ENCODE measurements around the gene CRIM1.

Gene CRIM1

DNA sequence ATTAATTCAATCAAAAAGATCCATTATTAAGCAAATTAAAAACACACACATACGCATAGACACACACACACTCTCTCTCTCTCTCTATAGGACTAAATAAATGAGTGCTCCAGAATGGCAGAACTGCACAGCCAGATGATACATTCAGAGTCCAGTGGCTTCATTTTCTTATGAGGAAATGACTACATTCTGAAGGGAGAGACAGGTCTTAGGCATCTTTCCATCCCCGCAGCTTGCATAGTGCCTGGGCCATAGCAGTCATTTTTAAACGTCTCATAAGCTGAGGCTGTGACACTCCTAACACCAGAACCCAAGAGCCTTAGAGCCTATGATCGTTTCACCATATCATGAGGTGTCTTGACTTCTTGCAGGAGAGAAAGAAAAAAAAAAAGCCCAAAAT lies 211.3 kb downstream of the CRIM1 start:
- Histone ChIP-seq H4K8ac (ENCODE audit: low read depth, low read length) (no peak overlapping the region), H3K4me2 (ENCODE audit: insufficient read depth, low read length, poor library complexity, severe bottlenecking) (no peak overlapping the region), H3K27me3 (ENCODE audit: control insufficient read depth in 3 of 3, insufficient read depth in 3 of 3, low read depth in 1 of 3, low read length in 3 of 3) (no peaks in the 10 kb centered on the region), H3K18ac (ENCODE audit: low read length) (no peak overlapping the region), H3K79me1 (ENCODE audit: low read depth, low read length) (peaks cover 1% of the 10 kb centered on the region), H4K91ac (ENCODE audit: low read depth, low read length, poor library complexity) (no peak overlapping the region), H2BK12ac (ENCODE audit: low read length) (no peak overlapping the region), H3K4me3 (ENCODE audit: low read length in 2 of 2) (no peak overlapping the region), H3K27ac (replicated peaks; ENCODE audit: low read length) (no peak overlapping the region), H3K9me3 (replicated peaks in 1 of 2; ENCODE audit: control insufficient read depth in 2 of 2, insufficient read depth in 1 of 2, low read depth in 1 of 2, low read length in 2 of 2) (no peaks in the 10 kb centered on the region), H2AK5ac (ENCODE audit: low read depth, low read length) (no peak overlapping the region), H3K4me1 (ENCODE audit: control insufficient read depth in 2 of 2, insufficient read depth in 1 of 2, low read depth in 1 of 2, low read length in 2 of 2) (peaks cover 0 to 2% of the 10 kb centered on the region in 2 donors), H2BK120ac (ENCODE audit: low read depth, low read length) (no peak overlapping the region), H2BK5ac (ENCODE audit: low read length) (no peak overlapping the region), H2AFZ (ENCODE audit: low read length) (no peak overlapping the region), H3K23ac (ENCODE audit: low read depth, low read length, poor library complexity) (no peak overlapping the region), H2BK15ac (ENCODE audit: low read length) (no peak overlapping the region), H3K36me3 (replicated peaks in 1 of 2; ENCODE audit: control insufficient read depth in 2 of 2, insufficient read depth in 2 of 2, low read length in 2 of 2) (peaks cover 4 to 54% of the 10 kb centered on the region in 2 donors), H3K4ac (ENCODE audit: low read length) (no peak overlapping the region), H3K9ac (ENCODE audit: low read depth, low read length, poor library complexity) (no peak overlapping the region), H3K14ac (ENCODE audit: low read length) (no peak overlapping the region)
- WGBS, 2 donors (ENCODE audit: extremely low coverage in 2 of 2, insufficient read length in 2 of 2, insufficient replicate concordance in 1 of 2): no CpG with 5 or more reads among the region's 4 CpGs
- no peak for DNase-seq (ENCODE audit: low spot score)

GRCh38 chr2:36567711-36568408 lies 212.3 kb downstream of the CRIM1 start:
- Histone ChIP-seq H2AK5ac (ENCODE audit: low read depth, low read length) (no peak overlapping the region), H3K36me3 (replicated peaks in 1 of 2; ENCODE audit: control insufficient read depth in 2 of 2, insufficient read depth in 2 of 2, low read length in 2 of 2) (peaks cover 4 to 55% of the 10 kb centered on the region in 2 donors), H3K4me2 (ENCODE audit: insufficient read depth, low read length, poor library complexity, severe bottlenecking) (no peak overlapping the region), H2BK15ac (ENCODE audit: low read length) (no peak overlapping the region), H3K9me3 (replicated peaks in 1 of 2; ENCODE audit: control insufficient read depth in 2 of 2, insufficient read depth in 1 of 2, low read depth in 1 of 2, low read length in 2 of 2) (no peaks in the 10 kb centered on the region), H2BK12ac (ENCODE audit: low read length) (no peak overlapping the region), H4K8ac (ENCODE audit: low read depth, low read length) (no peak overlapping the region), H3K18ac (ENCODE audit: low read length) (no peak overlapping the region), H3K14ac (ENCODE audit: low read length) (no peak overlapping the region), H3K9ac (ENCODE audit: low read depth, low read length, poor library complexity) (no peak overlapping the region), H3K4ac (ENCODE audit: low read length) (no peak overlapping the region), H2AFZ (ENCODE audit: low read length) (no peak overlapping the region), H2BK5ac (ENCODE audit: low read length) (no peak overlapping the region), H3K23ac (ENCODE audit: low read depth, low read length, poor library complexity) (no peak overlapping the region), H3K27ac (replicated peaks; ENCODE audit: low read length) (no peak overlapping the region), H3K4me1 (ENCODE audit: control insufficient read depth in 2 of 2, insufficient read depth in 1 of 2, low read depth in 1 of 2, low read length in 2 of 2) (peaks cover 3 to 6% of the 10 kb centered on the region in 2 donors), H3K4me3 (ENCODE audit: low read length in 2 of 2) (no peak overlapping the region), H3K79me1 (ENCODE audit: low read depth, low read length) (peaks cover 1% of the 10 kb centered on the region), H4K91ac (ENCODE audit: low read depth, low read length, poor library complexity) (no peak overlapping the region), H2BK120ac (ENCODE audit: low read depth, low read length) (no peak overlapping the region), H3K27me3 (ENCODE audit: control insufficient read depth in 3 of 3, insufficient read depth in 3 of 3, low read depth in 1 of 3, low read length in 3 of 3) (no peaks in the 10 kb centered on the region)
- no peak for DNase-seq (ENCODE audit: low spot score)
- no CpG with 5 or more reads among the region's 6 CpGs for WGBS, 2 donors (ENCODE audit: extremely low coverage in 2 of 2, insufficient read length in 2 of 2, insufficient replicate concordance in 1 of 2)

GRCh38 chr2:36568516-36569246 lies 213.1 kb downstream of the CRIM1 start:
- H2BK5ac ChIP-seq (ENCODE audit: low read length): no peak overlapping the region
- no peaks in the 10 kb centered on the region for H3K9me3 ChIP-seq (replicated peaks in 1 of 2; ENCODE audit: control insufficient read depth in 2 of 2, insufficient read depth in 1 of 2, low read depth in 1 of 2, low read length in 2 of 2)
- H3K14ac ChIP-seq (ENCODE audit: low read length): no peak overlapping the region
- H3K27me3 ChIP-seq (ENCODE audit: control insufficient read depth in 3 of 3, insufficient read depth in 3 of 3, low read depth in 1 of 3, low read length in 3 of 3): no peaks in the 10 kb centered on the region
- WGBS, 2 donors (ENCODE audit: extremely low coverage in 2 of 2, insufficient read length in 2 of 2, insufficient replicate concordance in 1 of 2): no CpG with 5 or more reads among the region's 6 CpGs
- peaks cover 4 to 62% of the 10 kb centered on the region in 2 donors for H3K36me3 ChIP-seq (replicated peaks in 1 of 2; ENCODE audit: control insufficient read depth in 2 of 2, insufficient read depth in 2 of 2, low read length in 2 of 2)
- peaks cover 1% of the 10 kb centered on the region for H3K79me1 ChIP-seq (ENCODE audit: low read depth, low read length)
- H2AK5ac ChIP-seq (ENCODE audit: low read depth, low read length): no peak overlapping the region
- no peak overlapping the region for H3K4me2 ChIP-seq (ENCODE audit: insufficient read depth, low read length, poor library complexity, severe bottlenecking)
- no peak overlapping the region for H4K8ac ChIP-seq (ENCODE audit: low read depth, low read length)
- H3K9ac ChIP-seq (ENCODE audit: low read depth, low read length, poor library complexity): no peak overlapping the region
- no peak overlapping the region for H4K91ac ChIP-seq (ENCODE audit: low read depth, low read length, poor library complexity)
- H2BK120ac ChIP-seq (ENCODE audit: low read depth, low read length): no peak overlapping the region
- H3K27ac ChIP-seq (replicated peaks; ENCODE audit: low read length): no peak overlapping the region
- no peak overlapping the region for H3K4me3 ChIP-seq (ENCODE audit: low read length in 2 of 2)
- H3K4ac ChIP-seq (ENCODE audit: low read length): no peak overlapping the region
- no peak overlapping the region for H2BK12ac ChIP-seq (ENCODE audit: low read length)
- H2AFZ ChIP-seq (ENCODE audit: low read length): no peak overlapping the region
- no peak for DNase-seq (ENCODE audit: low spot score)
- no peak overlapping the region for H3K23ac ChIP-seq (ENCODE audit: low read depth, low read length, poor library complexity)
- no peak overlapping the region for H3K18ac ChIP-seq (ENCODE audit: low read length)
- H2BK15ac ChIP-seq (ENCODE audit: low read length): no peak overlapping the region
- H3K4me1 ChIP-seq (ENCODE audit: control insufficient read depth in 2 of 2, insufficient read depth in 1 of 2, low read depth in 1 of 2, low read length in 2 of 2): peaks cover 3 to 6% of the 10 kb centered on the region in 2 donors

DNA sequence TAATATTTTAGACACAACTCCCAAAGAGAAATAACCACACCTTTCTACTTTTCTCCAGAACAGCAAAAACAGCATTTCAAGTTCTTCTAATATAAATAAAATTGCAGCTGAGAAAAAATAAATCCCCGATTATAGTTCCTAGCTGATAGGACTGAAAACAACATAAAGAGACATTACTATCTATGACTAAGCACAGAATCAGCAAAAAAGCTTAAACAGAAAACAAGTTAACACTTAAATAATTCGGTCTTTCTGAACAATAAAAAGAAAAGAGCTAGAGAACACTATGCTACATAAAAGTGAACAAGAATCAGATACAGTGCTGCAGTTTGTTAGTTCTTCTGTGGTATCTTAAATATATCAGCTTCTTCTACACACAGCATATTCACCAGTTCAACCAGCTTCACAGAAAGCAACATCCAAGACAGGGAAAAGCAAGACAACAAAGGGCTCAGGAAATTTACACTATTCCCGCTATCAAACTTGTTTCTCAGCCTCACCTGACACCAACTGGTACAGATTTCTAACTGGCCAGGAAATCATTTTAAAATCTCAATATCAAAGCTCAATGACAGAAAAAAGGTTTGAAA lies 213.8 kb downstream of the CRIM1 start:
- Histone ChIP-seq H3K23ac (ENCODE audit: low read depth, low read length, poor library complexity) (no peak overlapping the region), H2AFZ (ENCODE audit: low read length) (no peak overlapping the region), H3K18ac (ENCODE audit: low read length) (no peak overlapping the region), H4K91ac (ENCODE audit: low read depth, low read length, poor library complexity) (no peak overlapping the region), H3K9ac (ENCODE audit: low read depth, low read length, poor library complexity) (no peak overlapping the region), H2BK120ac (ENCODE audit: low read depth, low read length) (no peak overlapping the region), H2BK15ac (ENCODE audit: low read length) (no peak overlapping the region), H3K36me3 (replicated peaks in 1 of 2; ENCODE audit: control insufficient read depth in 2 of 2, insufficient read depth in 2 of 2, low read length in 2 of 2) (peaks cover 4 to 64% of the 10 kb centered on the region in 2 donors), H3K14ac (ENCODE audit: low read length) (no peak overlapping the region), H3K9me3 (replicated peaks in 1 of 2; ENCODE audit: control insufficient read depth in 2 of 2, insufficient read depth in 1 of 2, low read depth in 1 of 2, low read length in 2 of 2) (no peaks in the 10 kb centered on the region), H3K27ac (replicated peaks; ENCODE audit: low read length) (no peak overlapping the region), H4K8ac (ENCODE audit: low read depth, low read length) (no peak overlapping the region), H2AK5ac (ENCODE audit: low read depth, low read length) (no peak overlapping the region), H3K4me1 (ENCODE audit: control insufficient read depth in 2 of 2, insufficient read depth in 1 of 2, low read depth in 1 of 2, low read length in 2 of 2) (peaks cover 2 to 6% of the 10 kb centered on the region in 2 donors), H3K79me1 (ENCODE audit: low read depth, low read length) (peaks cover under 1% of the 10 kb centered on the region), H3K4me3 (ENCODE audit: low read length in 2 of 2) (no peak overlapping the region), H2BK12ac (ENCODE audit: low read length) (no peak overlapping the region), H3K4ac (ENCODE audit: low read length) (no peak overlapping the region), H3K4me2 (ENCODE audit: insufficient read depth, low read length, poor library complexity, severe bottlenecking) (no peak overlapping the region), H3K27me3 (ENCODE audit: control insufficient read depth in 3 of 3, insufficient read depth in 3 of 3, low read depth in 1 of 3, low read length in 3 of 3) (no peaks in the 10 kb centered on the region), H2BK5ac (ENCODE audit: low read length) (no peak overlapping the region)
- no CpG with 5 or more reads among the region's 3 CpGs for WGBS, 2 donors (ENCODE audit: extremely low coverage in 2 of 2, insufficient read length in 2 of 2, insufficient replicate concordance in 1 of 2)
- DNase-seq (ENCODE audit: low spot score): no peak
